ENCODE measurements around the gene SNX9.

SNX9 gene

DNA sequence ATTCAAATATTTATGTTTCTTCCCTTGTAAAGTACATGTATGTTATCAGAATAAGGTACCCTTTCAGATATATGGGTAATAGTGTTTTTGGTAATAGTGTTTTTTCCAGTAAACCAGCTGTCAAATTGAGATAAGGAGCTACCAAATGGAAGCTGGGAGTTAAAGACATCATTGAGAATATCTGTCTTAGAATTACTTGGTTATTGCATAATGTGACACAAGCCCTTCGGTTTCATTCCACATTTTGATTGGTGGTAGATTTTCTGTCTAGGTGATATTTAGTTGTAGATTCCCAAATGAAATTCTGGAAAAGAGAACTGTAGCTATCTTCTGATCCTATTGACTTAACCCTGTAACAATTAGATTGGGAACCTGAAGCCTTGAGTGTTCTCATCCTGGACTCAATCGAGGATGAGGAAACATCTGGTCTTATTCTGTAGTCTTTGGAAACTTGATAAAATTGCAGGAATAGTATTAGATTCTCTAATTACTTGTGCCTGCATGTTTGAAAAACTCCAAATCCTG, 83.6 kb downstream of the SNX9 start:
- no CpG with 5 or more reads among the region's 2 CpGs for WGBS (ENCODE audit: extremely low coverage, insufficient coverage, low lambda C conversion rate)
- H2BK15ac ChIP-seq (replicated peaks; ENCODE audit: low read depth), result no peak overlapping the region
- DNase-seq, result no peak
- H3K79me2 ChIP-seq (ENCODE audit: control insufficient read depth, insufficient read depth, low read length), result no peaks in the 10 kb centered on the region
- H3K79me1 ChIP-seq (ENCODE audit: low read length), result no peaks in the 10 kb centered on the region
- no peak overlapping the region for H2BK120ac ChIP-seq (ENCODE audit: low read depth, low read length)
- no peak overlapping the region for H3K18ac ChIP-seq (ENCODE audit: low read length)
- no peaks in the 10 kb centered on the region for H3K4me1 ChIP-seq (ENCODE audit: control insufficient read depth, low read depth, low read length)
- H3K56ac ChIP-seq (ENCODE audit: low read length), result no peak overlapping the region
- no peak overlapping the region for H3K9ac ChIP-seq (ENCODE audit: low read length)
- H3K27ac ChIP-seq (ENCODE audit: low read depth, low read length), result no peak overlapping the region
- H3K4me3 ChIP-seq (ENCODE audit: low read length), result no peak overlapping the region
- H4K8ac ChIP-seq (ENCODE audit: low read depth, low read length), result no peak overlapping the region
- no peak overlapping the region for H4K5ac ChIP-seq (ENCODE audit: low read length)
- H3K36me3 ChIP-seq (ENCODE audit: control insufficient read depth, insufficient read depth, low read length), result peaks cover 5% of the 10 kb centered on the region
- no peak overlapping the region for H2AK5ac ChIP-seq (ENCODE audit: low read length)
- no peak overlapping the region for H3K4me2 ChIP-seq (ENCODE audit: low read length)
- H3K23ac ChIP-seq (ENCODE audit: low read length), result no peak overlapping the region
- H3K4ac ChIP-seq (ENCODE audit: low read depth, low read length), result no peak overlapping the region
- H2BK5ac ChIP-seq (ENCODE audit: low read length), result no peak overlapping the region
- no peaks in the 10 kb centered on the region for H3K27me3 ChIP-seq (ENCODE audit: insufficient read depth, low read length, poor library complexity)

DNA sequence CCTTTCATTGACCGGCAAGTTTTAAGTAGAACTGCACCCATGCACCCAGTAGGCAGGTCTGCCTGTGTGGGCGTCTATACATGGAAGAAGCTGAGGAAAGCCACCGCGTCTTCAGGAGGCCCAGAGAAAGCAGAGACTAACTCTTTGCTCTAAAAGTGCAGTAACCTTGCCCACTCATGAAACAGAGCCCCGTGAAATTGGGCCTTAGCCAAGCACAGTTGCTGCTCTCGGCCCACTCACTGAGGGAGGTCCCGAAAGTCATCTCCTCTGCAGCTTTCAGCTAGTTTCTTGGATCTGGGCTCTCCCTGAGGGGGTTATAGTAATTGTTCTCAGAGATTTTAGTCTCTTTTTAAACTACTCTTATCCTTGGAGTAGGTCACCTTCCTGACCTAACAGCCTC, 84.6 kb downstream of the SNX9 start:
- no peak for DNase-seq

GRCh38 chr6:157908369-157909281, 85.6 kb downstream of the SNX9 start:
- Histone ChIP-seq H2AK5ac (ENCODE audit: low read length) (no peak overlapping the region), H3K4me2 (ENCODE audit: low read length) (no peak overlapping the region), H3K27me3 (ENCODE audit: insufficient read depth, low read length, poor library complexity) (no peaks in the 10 kb centered on the region), H3K18ac (ENCODE audit: low read length) (no peak overlapping the region), H3K79me2 (ENCODE audit: control insufficient read depth, insufficient read depth, low read length) (no peaks in the 10 kb centered on the region), H2BK5ac (ENCODE audit: low read length) (no peak overlapping the region), H2BK15ac (replicated peaks; ENCODE audit: low read depth) (no peak overlapping the region), H3K27ac (ENCODE audit: low read depth, low read length) (no peak overlapping the region), H2BK120ac (ENCODE audit: low read depth, low read length) (no peak overlapping the region), H3K79me1 (ENCODE audit: low read length) (no peaks in the 10 kb centered on the region), H4K8ac (ENCODE audit: low read depth, low read length) (no peak overlapping the region), H3K23ac (ENCODE audit: low read length) (no peak overlapping the region), H3K36me3 (ENCODE audit: control insufficient read depth, insufficient read depth, low read length) (peaks cover 4% of the 10 kb centered on the region), H3K9ac (ENCODE audit: low read length) (no peak overlapping the region), H3K4me3 (ENCODE audit: low read length) (no peak overlapping the region), H3K56ac (ENCODE audit: low read length) (no peak overlapping the region), H4K5ac (ENCODE audit: low read length) (no peak overlapping the region), H3K4me1 (ENCODE audit: control insufficient read depth, low read depth, low read length) (no peaks in the 10 kb centered on the region), H3K4ac (ENCODE audit: low read depth, low read length) (no peak overlapping the region)
- WGBS (ENCODE audit: extremely low coverage, insufficient coverage, low lambda C conversion rate), result no CpG with 5 or more reads among the region's 7 CpGs
- no peak for DNase-seq

More for the DNA sequence above, 84.6 kb downstream of the SNX9 start:
- Histone ChIP-seq H2AK5ac (ENCODE audit: low read length) (no peak overlapping the region), H3K4me3 (ENCODE audit: low read length) (no peak overlapping the region), H2BK5ac (ENCODE audit: low read length) (no peak overlapping the region), H3K27me3 (ENCODE audit: insufficient read depth, low read length, poor library complexity) (no peaks in the 10 kb centered on the region), H3K9ac (ENCODE audit: low read length) (no peak overlapping the region), H3K36me3 (ENCODE audit: control insufficient read depth, insufficient read depth, low read length) (peaks cover 4% of the 10 kb centered on the region), H4K8ac (ENCODE audit: low read depth, low read length) (no peak overlapping the region), H4K5ac (ENCODE audit: low read length) (no peak overlapping the region), H3K27ac (ENCODE audit: low read depth, low read length) (no peak overlapping the region), H2BK120ac (ENCODE audit: low read depth, low read length) (no peak overlapping the region), H3K23ac (ENCODE audit: low read length) (no peak overlapping the region), H3K79me2 (ENCODE audit: control insufficient read depth, insufficient read depth, low read length) (no peaks in the 10 kb centered on the region), H3K4me2 (ENCODE audit: low read length) (no peak overlapping the region), H2BK15ac (replicated peaks; ENCODE audit: low read depth) (no peak overlapping the region), H3K56ac (ENCODE audit: low read length) (no peak overlapping the region), H3K4ac (ENCODE audit: low read depth, low read length) (no peak overlapping the region), H3K4me1 (ENCODE audit: control insufficient read depth, low read depth, low read length) (no peaks in the 10 kb centered on the region), H3K18ac (ENCODE audit: low read length) (no peak overlapping the region), H3K79me1 (ENCODE audit: low read length) (no peaks in the 10 kb centered on the region)
- no CpG with 5 or more reads among the region's 7 CpGs for WGBS (ENCODE audit: extremely low coverage, insufficient coverage, low lambda C conversion rate)

DNA sequence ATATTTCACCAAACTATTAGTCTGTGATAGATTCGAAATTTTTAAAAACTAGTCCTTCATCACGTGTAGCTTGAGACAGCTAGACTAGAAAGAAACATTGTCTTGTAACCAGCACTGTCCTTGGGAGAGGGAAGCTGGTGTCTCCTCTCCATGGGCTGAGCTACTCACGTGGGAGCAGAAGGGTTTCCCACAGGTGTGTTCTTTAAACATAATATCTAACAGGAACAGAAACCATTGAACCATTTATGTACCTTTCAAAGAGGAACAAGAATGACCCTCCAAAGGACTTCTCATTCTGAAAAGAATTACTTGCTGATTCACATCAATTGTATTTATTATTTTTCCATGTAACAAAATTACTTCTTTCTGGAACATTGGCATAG, 86.2 kb downstream of the SNX9 start:
- Histone ChIP-seq H3K56ac (ENCODE audit: low read length) (no peak overlapping the region), H3K9ac (ENCODE audit: low read length) (no peak overlapping the region), H4K5ac (ENCODE audit: low read length) (no peak overlapping the region), H3K27me3 (ENCODE audit: insufficient read depth, low read length, poor library complexity) (no peaks in the 10 kb centered on the region), H3K36me3 (ENCODE audit: control insufficient read depth, insufficient read depth, low read length) (peaks cover 4% of the 10 kb centered on the region), H3K4me3 (ENCODE audit: low read length) (no peak overlapping the region), H3K4me2 (ENCODE audit: low read length) (no peak overlapping the region), H3K27ac (ENCODE audit: low read depth, low read length) (no peak overlapping the region), H3K23ac (ENCODE audit: low read length) (no peak overlapping the region), H3K79me2 (ENCODE audit: control insufficient read depth, insufficient read depth, low read length) (no peaks in the 10 kb centered on the region), H3K4me1 (ENCODE audit: control insufficient read depth, low read depth, low read length) (no peaks in the 10 kb centered on the region), H2BK15ac (replicated peaks; ENCODE audit: low read depth) (no peak overlapping the region), H3K79me1 (ENCODE audit: low read length) (no peaks in the 10 kb centered on the region), H2BK5ac (ENCODE audit: low read length) (no peak overlapping the region), H2AK5ac (ENCODE audit: low read length) (no peak overlapping the region), H3K4ac (ENCODE audit: low read depth, low read length) (no peak overlapping the region), H3K18ac (ENCODE audit: low read length) (no peak overlapping the region), H4K8ac (ENCODE audit: low read depth, low read length) (no peak overlapping the region), H2BK120ac (ENCODE audit: low read depth, low read length) (no peak overlapping the region)
- WGBS (ENCODE audit: extremely low coverage, insufficient coverage, low lambda C conversion rate), result no CpG with 5 or more reads among the region's 3 CpGs
- DNase-seq, result no peak

DNA sequence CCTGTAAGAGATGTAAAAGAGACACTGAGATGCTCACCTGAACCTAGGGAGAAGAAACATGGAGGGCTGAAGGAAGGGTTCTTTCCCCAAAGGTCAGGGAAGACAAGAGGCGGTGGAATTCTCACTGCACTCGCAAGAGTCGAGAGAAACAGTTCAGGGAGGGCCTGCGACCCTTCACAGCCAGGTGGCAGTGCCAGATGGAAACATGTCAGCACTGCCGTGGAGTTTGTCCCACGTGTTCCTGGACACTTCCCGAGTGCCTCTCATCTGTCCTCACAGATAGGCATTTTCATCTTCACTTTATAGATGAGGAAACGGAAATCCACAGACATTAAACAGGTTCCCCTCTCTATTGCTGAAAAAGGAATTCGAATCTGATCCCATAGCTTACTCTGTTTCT, 88.2 kb downstream of the SNX9 start:
- H3K9ac ChIP-seq (ENCODE audit: low read length), result no peak overlapping the region

More for the DNA sequence above, 88.2 kb downstream of the SNX9 start:
- H2BK120ac ChIP-seq (ENCODE audit: low read depth, low read length), result no peak overlapping the region
- no peaks in the 10 kb centered on the region for H3K4me1 ChIP-seq (ENCODE audit: control insufficient read depth, low read depth, low read length)
- no peak overlapping the region for H2BK15ac ChIP-seq (replicated peaks; ENCODE audit: low read depth)
- no peaks in the 10 kb centered on the region for H3K27me3 ChIP-seq (ENCODE audit: insufficient read depth, low read length, poor library complexity)
- H4K8ac ChIP-seq (ENCODE audit: low read depth, low read length), result no peak overlapping the region
- no peak overlapping the region for H3K4me2 ChIP-seq (ENCODE audit: low read length)
- no peak overlapping the region for H2AK5ac ChIP-seq (ENCODE audit: low read length)
- H3K79me2 ChIP-seq (ENCODE audit: control insufficient read depth, insufficient read depth, low read length), result no peaks in the 10 kb centered on the region
- no peak overlapping the region for H3K4ac ChIP-seq (ENCODE audit: low read depth, low read length)
- DNase-seq, result no peak
- no peaks in the 10 kb centered on the region for H3K79me1 ChIP-seq (ENCODE audit: low read length)
- peaks cover 4% of the 10 kb centered on the region for H3K36me3 ChIP-seq (ENCODE audit: control insufficient read depth, insufficient read depth, low read length)
- no peak overlapping the region for H3K18ac ChIP-seq (ENCODE audit: low read length)
- H3K23ac ChIP-seq (ENCODE audit: low read length), result no peak overlapping the region
- no peak overlapping the region for H4K5ac ChIP-seq (ENCODE audit: low read length)
- no peak overlapping the region for H3K27ac ChIP-seq (ENCODE audit: low read depth, low read length)
- no peak overlapping the region for H2BK5ac ChIP-seq (ENCODE audit: low read length)
- no peak overlapping the region for H3K4me3 ChIP-seq (ENCODE audit: low read length)
- no peak overlapping the region for H3K56ac ChIP-seq (ENCODE audit: low read length)
- WGBS (ENCODE audit: extremely low coverage, insufficient coverage, low lambda C conversion rate), result no CpG with 5 or more reads among the region's 9 CpGs
